B cell (primary cell): Measurements from ENCODE around the gene HGFAC. TPM values are rescaled to one million over a fixed set of nuclear protein-coding genes. Genes with fewer than 3 reads are reported as not detected.

Experiments used
- ATAC-seq: fragments of 200-7000 bp; cut with Tn5 transposase; one replicate; pipeline ENCODE4 v1.10.0; 2021; ENCODE audit warnings: low read depth, mild to moderate bottlenecking, moderate number of reproducible peaks, moderate library complexity
- CTCF ChIA-PET: fragments of 350-600 bp; sonication (Branson Sonifier 250); formaldehyde crosslinking; loops from one replicate; lab custom pipeline; 2021; ENCODE audit warnings: antibody characterized with exemption, inconsistent platforms; lab: Charles Lee
- POLR2A ChIA-PET: fragments of 350-600 bp; sonication (Branson Sonifier 250); formaldehyde crosslinking; loops from one replicate; lab custom pipeline; 2021; ENCODE audit warnings: antibody characterized with exemption; lab: Charles Lee
- DNase-seq: peaks from one replicate; pipeline ENCODE4 v3.0.0; 2013
- H2AFZ ChIP-seq: 2 replicates; pipeline ENCODE4 v1.6.1; 2012; ENCODE audit warnings: mild to moderate bottlenecking, low read depth, low read length; ENCODE audit not compliant: insufficient read depth, poor library complexity, severe bottlenecking
- H3K27ac ChIP-seq, 2 donors: 1 replicate in 1 of 2; 2 replicates in 1 of 2; pipeline ENCODE4 v1.5.1; 2012 to 2013; ENCODE audit warnings: low read length in 2 of 2, mild to moderate bottlenecking in 2 of 2, moderate library complexity in 1 of 2
- H3K27me3 ChIP-seq, 4 experiments: fragments of 200-600 bp in 1 of 4; sonication (generic) in 1 of 4; replicated peaks in 1 of 4; 1 replicate in 2 of 4; 2 replicates in 2 of 4; pipeline versions ENCODE4 v1.6.1 to v1.7.0; 2013 to 2016; ENCODE audit warnings: low read length in 3 of 4, mild to moderate bottlenecking in 2 of 4, mixed read lengths in 1 of 4, moderate library complexity in 1 of 4; ENCODE audit not compliant: insufficient read depth in 4 of 4, control insufficient read depth in 3 of 4; ENCODE audit errors: control extremely low read depth in 1 of 4
- H3K36me3 ChIP-seq, 2 experiments: replicated peaks in 1 of 2; 1 replicate in 1 of 2; 2 replicates in 1 of 2; pipeline versions ENCODE4 v1.6.1 to v1.7.1; 2013; ENCODE audit warnings: low read length in 1 of 2; ENCODE audit not compliant: insufficient read depth in 2 of 2, control insufficient read depth in 1 of 2; ENCODE audit errors: control extremely low read depth in 1 of 2, extremely low read depth in 1 of 2
- H3K4me1 ChIP-seq, 2 donors: fragments of 200-600 bp in 1 of 2; sonication (generic) in 1 of 2; 1 replicate in 1 of 2; 2 replicates in 1 of 2; pipeline versions ENCODE4 v1.5.1 to v1.6.1; 2013 to 2017; ENCODE audit warnings: low read length in 2 of 2; ENCODE audit not compliant: control insufficient read depth in 2 of 2, insufficient read depth in 2 of 2
- H3K4me2 ChIP-seq: replicated peaks from 2 replicates; pipeline ENCODE3; 2012; ENCODE audit warnings: mild to moderate bottlenecking, low read depth, low read length; ENCODE audit not compliant: poor library complexity, severe bottlenecking
- H3K4me3 ChIP-seq, 5 experiments: fragments of 200-600 bp in 1 of 5; sonication (generic) in 1 of 5; 1 replicate in 3 of 5; 2 replicates in 2 of 5; pipeline versions ENCODE4 v1.5.1 to v1.7.0; 2011 to 2016; ENCODE audit warnings: low read length in 4 of 5, mild to moderate bottlenecking in 4 of 5, low read depth in 2 of 5, control low read depth in 1 of 5, moderate library complexity in 1 of 5; ENCODE audit not compliant: insufficient read depth in 1 of 5; ENCODE audit errors: control extremely low read depth in 1 of 5, extremely low read depth in 1 of 5
- H3K79me2 ChIP-seq: fragments of 200-600 bp; sonication (generic); one replicate; pipeline ENCODE4 v1.6.0; 2016; ENCODE audit warnings: low read length; ENCODE audit not compliant: control insufficient read depth, insufficient read depth
- H3K9ac ChIP-seq: fragments of 200-600 bp; sonication (generic); 2 replicates; pipeline ENCODE4 v1.6.1; 2017; ENCODE audit warnings: mild to moderate bottlenecking, low read length, moderate library complexity
- H3K9me3 ChIP-seq, 3 donors: one replicate each; pipeline versions ENCODE4 v1.6.1 to v1.7.1; 2013; ENCODE audit warnings: low read length in 2 of 3; ENCODE audit not compliant: control insufficient read depth in 2 of 3, insufficient read depth in 1 of 3; ENCODE audit errors: control extremely low read depth in 1 of 3
- H4K20me1 ChIP-seq: 2 replicates; pipeline ENCODE4 v1.6.0; 2012; ENCODE audit warnings: mild to moderate bottlenecking, low read length; ENCODE audit not compliant: insufficient read depth, control insufficient read depth, poor library complexity, severe bottlenecking
- H3K27ac Mint-ChIP-seq: one replicate; pipeline ENCODE4 v1.8.0; 2021; ENCODE audit warnings: mixed read lengths
- H3K27me3 Mint-ChIP-seq: one replicate; pipeline ENCODE4 v1.8.0; 2021; ENCODE audit warnings: mixed read lengths
- H3K4me1 Mint-ChIP-seq: one replicate; pipeline ENCODE4 v1.8.0; 2021; ENCODE audit warnings: mixed read lengths
- H3K4me3 Mint-ChIP-seq: one replicate; pipeline ENCODE4 v1.8.0; 2021; ENCODE audit warnings: mixed read lengths
- H3K9me3 Mint-ChIP-seq: one replicate; pipeline ENCODE4 v1.8.0; 2022; ENCODE audit warnings: mixed read lengths; ENCODE audit not compliant: insufficient read depth
- CTCF ChIP-seq: fragments of 200-600 bp; IDR thresholded peaks from one replicate; pipeline ENCODE4 v1.8.0; 2022; ENCODE audit warnings: antibody characterized with exemption, mild to moderate bottlenecking
- EZH2 ChIP-seq: IDR thresholded peaks from 2 replicates; pipeline ENCODE4 v1.6.1; 2012; ENCODE audit warnings: borderline replicate concordance, low read depth, mild to moderate bottlenecking, moderate library complexity, low read length; ENCODE audit not compliant: insufficient read depth, poor library complexity, severe bottlenecking
- WGBS: methylation state at CpG from one replicate; pipeline ENCODE4 v1.1.5; 2013; ENCODE audit warnings: missing lambda C conversion rate; ENCODE audit not compliant: insufficient coverage; 5-methylcytosine and 5-hydroxymethylcytosine counted together
- intact Hi-C: fragments of 100-400 bp; cut with micrococcal nuclease; formaldehyde crosslinking; loops from one replicate; pipeline ENCODE4 v1.10.0; 2022
- polyA plus RNA-seq: library from polyadenylated mRNA; depleted of rRNA; stranded (reverse); fragments of >200 nt; gene quantifications from 2 replicates; pipeline ENCODE4 v1.2.3, GENCODE V29; 2012
- total RNA-seq, 2 donors: library from RNA; stranded (reverse); fragments of 120-200 nt in 1 of 2; gene quantifications; 1 replicate in 1 of 2; 2 replicates in 1 of 2; pipeline versions ENCODE4 v1.2.3 to v1.2.4, GENCODE V29; 2013 to 2022

HGFAC gene
- total and polyA plus RNA-seq, 2 donors (not counting 1 experiment from before 2014, with no cell fraction given), result not detected

- CTCF ChIA-PET, result no interaction called here
- H4K20me1 ChIP-seq, result no peaks in the 10 kb centered on the region
- no peak overlapping the region for H2AFZ ChIP-seq
- intact Hi-C loops, result no loop called here
- H3K9ac ChIP-seq, result no peak overlapping the region
- TF ChIP-seq EZH2 (no peak), CTCF (no peak)
- H3K27me3 ChIP-seq, result no peaks in the 10 kb centered on the region
- H3K4me3 ChIP-seq, result no peak overlapping the region
- no peak overlapping the region for H3K27ac ChIP-seq
- H3K4me1 ChIP-seq, result peaks cover 0 to 4% of the 10 kb centered on the region in 2 donors
- no peak overlapping the region for H3K4me3 Mint-ChIP-seq
- no peaks in the 10 kb centered on the region for H3K36me3 ChIP-seq
- ATAC-seq, result no peak
- H3K4me1 Mint-ChIP-seq, result no peaks in the 10 kb centered on the region
- no peak overlapping the region for H3K4me2 ChIP-seq
- no peaks in the 10 kb centered on the region for H3K79me2 ChIP-seq
- H3K27me3 Mint-ChIP-seq, result no peaks in the 10 kb centered on the region
- no peaks in the 10 kb centered on the region for H3K9me3 Mint-ChIP-seq
- POLR2A ChIA-PET, result no interaction called here
- 88% methylated on average over 23 of the region's 28 CpGs for WGBS
- H3K27ac Mint-ChIP-seq, result no peak overlapping the region
- DNase-seq, result no peak
- no peaks in the 10 kb centered on the region for H3K9me3 ChIP-seq
These were observed 3.5 kb upstream of the HGFAC start for GRCh38 chr4:3437998-3438846.

GRCh38 chr4:3438847-3439180 lies 3.0 kb upstream of the HGFAC start:
- DNase-seq (no peak), ATAC-seq (no peak)
- Histone ChIP-seq H2AFZ (no peak overlapping the region), H3K4me1 (peaks cover 0 to 9% of the 10 kb centered on the region in 2 donors), H3K4me2 (no peak overlapping the region), H3K36me3 (no peaks in the 10 kb centered on the region), H3K9me3 (no peaks in the 10 kb centered on the region), H4K20me1 (no peaks in the 10 kb centered on the region), H3K27ac (no peak overlapping the region), H3K9ac (no peak overlapping the region), H3K79me2 (no peaks in the 10 kb centered on the region), H3K4me3 (no peak overlapping the region), H3K27me3 (peaks cover 0 to 3% (median 0%) of the 10 kb centered on the region in 4 experiments)
- intact Hi-C loops, result no loop called here
- H3K9me3 Mint-ChIP-seq, result no peaks in the 10 kb centered on the region
- H3K27ac Mint-ChIP-seq, result no peak overlapping the region
- POLR2A ChIA-PET, result no interaction called here
- WGBS, result 85% methylated on average over 9 of the region's 10 CpGs
- H3K27me3 Mint-ChIP-seq, result no peaks in the 10 kb centered on the region
- no peaks in the 10 kb centered on the region for H3K4me1 Mint-ChIP-seq
- no peak overlapping the region for H3K4me3 Mint-ChIP-seq
- CTCF ChIA-PET, result no interaction called here
- TF ChIP-seq EZH2, result no peak
- no peak for TF ChIP-seq CTCF
